H1 (cell line): ENCODE measurements around the gene GBA2. TPM values are rescaled to one million over a fixed set of nuclear protein-coding genes. Genes with fewer than 3 reads are reported as not detected.

Source experiments
- BRCA1 ChIP-seq: IDR thresholded peaks from 2 replicates; pipeline ENCODE4 v1.6.1; 2012; ENCODE audit warnings: low read depth, low read length, improper control_type of control experiment
- CBX5 ChIP-seq: fragments of 300-800, 300-1000 bp; sonication (generic); IDR thresholded peaks from 2 replicates; pipeline ENCODE4 v1.7.1; 2016; ENCODE audit warnings: antibody characterized with exemption, low read length, low read depth
- EZH2 ChIP-seq: fragments of 200-600 bp; sonication (generic); IDR thresholded peaks from 2 replicates; pipeline ENCODE4 v1.7.1; 2012; ENCODE audit warnings: low read depth, mild to moderate bottlenecking, moderate library complexity, low read length, inconsistent platforms; ENCODE audit not compliant: severe bottlenecking
- KDM5A ChIP-seq: fragments of 200-600 bp; IDR thresholded peaks from 2 replicates; pipeline ENCODE4 v1.7.1; 2012; ENCODE audit warnings: mild to moderate bottlenecking, low read length, inconsistent platforms, mixed read lengths
- PHF8 ChIP-seq: fragments of 200-600 bp; sonication (generic); conservative IDR thresholded peaks from 2 replicates; pipeline ENCODE4 v1.7.1; 2012; ENCODE audit warnings: low read depth, mild to moderate bottlenecking, inconsistent platforms, low read length, moderate library complexity
- polyA plus RNA-seq, 7 experiments: library from polyadenylated mRNA; depleted of rRNA in 3 of 7; stranded (reverse) in 5 of 7; unstranded in 2 of 7; fragments of >200 nt in 5 of 7; fragments of 200-250 nt in 2 of 7; gene quantifications; 1 replicate in 5 of 7; 2 replicates in 1 of 7; 4 replicates in 1 of 7; pipeline versions ENCODE4 v1.2.1 to v1.2.3, GENCODE V29; 2011 to 2013; ENCODE audit warnings: missing spikeins in 2 of 7, mixed read lengths in 2 of 7
- total RNA-seq: library from RNA; stranded (reverse); fragmentation: NEBNext Ultra II Directional; extraction: Animal tissue kit (Norgen Biotek cat#: 25700); gene quantifications from 2 replicates; pipeline ENCODE4 v1.2.1, GENCODE V29; 2021
- TF ChIP-seq, protein P1 (sequence below): IDR thresholded peaks from 2 replicates; pipeline ENCODE4 v1.6.1; 2012; ENCODE audit warnings: inconsistent platforms
- TF ChIP-seq, protein P2 (sequence below): fragments of 300-600 bp; sonication (generic); IDR thresholded peaks from 2 replicates; pipeline ENCODE4 v1.7.1; 2012; ENCODE audit warnings: low read length, moderate library complexity, mild to moderate bottlenecking, inconsistent platforms; ENCODE audit not compliant: insufficient replicate concordance
- TF ChIP-seq, protein P3 (sequence below): IDR thresholded peaks from 2 replicates; pipeline ENCODE4 v1.6.1; 2012; ENCODE audit warnings: low read length, inconsistent platforms

Gene GBA2
- total and polyA plus RNA-seq, 2 of the 8 experiments (the other 6 are each of a cell fraction or from before 2014, with no cell fraction given) = 64.2 to 71.9 TPM

DNA sequence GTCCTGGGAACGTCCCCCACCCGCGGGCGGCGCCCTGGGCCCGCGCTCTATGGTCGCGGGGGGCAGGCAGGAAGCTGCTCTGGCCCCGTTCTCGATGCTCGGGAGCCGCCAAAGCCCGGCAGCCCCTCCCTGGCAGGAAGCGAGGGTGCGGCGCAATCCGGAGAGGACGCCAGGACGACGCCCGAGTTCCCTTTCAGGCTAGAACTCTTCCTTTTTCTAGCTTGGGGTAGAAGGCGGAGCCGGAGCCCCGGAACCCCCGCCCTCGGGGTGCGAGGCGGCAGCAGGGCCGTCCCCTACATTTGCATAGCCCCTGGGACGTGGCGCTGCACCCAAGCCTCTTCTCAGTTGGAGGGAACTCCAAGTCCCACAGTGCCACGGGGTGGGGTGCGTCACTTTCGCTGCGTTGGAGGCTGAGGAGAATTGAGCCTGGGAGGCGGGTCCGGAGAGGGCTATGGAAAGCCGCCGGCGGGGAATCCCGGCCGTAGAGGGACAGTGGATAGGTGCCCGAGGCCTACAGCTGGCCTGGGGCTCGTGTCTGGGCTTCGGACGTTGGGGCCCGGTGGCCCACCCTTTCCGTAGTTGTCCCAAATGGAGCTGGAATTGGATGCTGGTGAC, 16.7 kb downstream of the GBA2 start, which contains the start of the genes CREB3 and TLN1 (continued):
- TF ChIP-seq EZH2 = no peak
- no peak for TF ChIP-seq CBX5
- TF ChIP-seq KDM5A = no peak
- TF ChIP-seq, protein P1, sequence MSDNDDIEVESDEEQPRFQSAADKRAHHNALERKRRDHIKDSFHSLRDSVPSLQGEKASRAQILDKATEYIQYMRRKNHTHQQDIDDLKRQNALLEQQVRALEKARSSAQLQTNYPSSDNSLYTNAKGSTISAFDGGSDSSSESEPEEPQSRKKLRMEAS = peak; percentile 22
- TF ChIP-seq, protein P2, sequence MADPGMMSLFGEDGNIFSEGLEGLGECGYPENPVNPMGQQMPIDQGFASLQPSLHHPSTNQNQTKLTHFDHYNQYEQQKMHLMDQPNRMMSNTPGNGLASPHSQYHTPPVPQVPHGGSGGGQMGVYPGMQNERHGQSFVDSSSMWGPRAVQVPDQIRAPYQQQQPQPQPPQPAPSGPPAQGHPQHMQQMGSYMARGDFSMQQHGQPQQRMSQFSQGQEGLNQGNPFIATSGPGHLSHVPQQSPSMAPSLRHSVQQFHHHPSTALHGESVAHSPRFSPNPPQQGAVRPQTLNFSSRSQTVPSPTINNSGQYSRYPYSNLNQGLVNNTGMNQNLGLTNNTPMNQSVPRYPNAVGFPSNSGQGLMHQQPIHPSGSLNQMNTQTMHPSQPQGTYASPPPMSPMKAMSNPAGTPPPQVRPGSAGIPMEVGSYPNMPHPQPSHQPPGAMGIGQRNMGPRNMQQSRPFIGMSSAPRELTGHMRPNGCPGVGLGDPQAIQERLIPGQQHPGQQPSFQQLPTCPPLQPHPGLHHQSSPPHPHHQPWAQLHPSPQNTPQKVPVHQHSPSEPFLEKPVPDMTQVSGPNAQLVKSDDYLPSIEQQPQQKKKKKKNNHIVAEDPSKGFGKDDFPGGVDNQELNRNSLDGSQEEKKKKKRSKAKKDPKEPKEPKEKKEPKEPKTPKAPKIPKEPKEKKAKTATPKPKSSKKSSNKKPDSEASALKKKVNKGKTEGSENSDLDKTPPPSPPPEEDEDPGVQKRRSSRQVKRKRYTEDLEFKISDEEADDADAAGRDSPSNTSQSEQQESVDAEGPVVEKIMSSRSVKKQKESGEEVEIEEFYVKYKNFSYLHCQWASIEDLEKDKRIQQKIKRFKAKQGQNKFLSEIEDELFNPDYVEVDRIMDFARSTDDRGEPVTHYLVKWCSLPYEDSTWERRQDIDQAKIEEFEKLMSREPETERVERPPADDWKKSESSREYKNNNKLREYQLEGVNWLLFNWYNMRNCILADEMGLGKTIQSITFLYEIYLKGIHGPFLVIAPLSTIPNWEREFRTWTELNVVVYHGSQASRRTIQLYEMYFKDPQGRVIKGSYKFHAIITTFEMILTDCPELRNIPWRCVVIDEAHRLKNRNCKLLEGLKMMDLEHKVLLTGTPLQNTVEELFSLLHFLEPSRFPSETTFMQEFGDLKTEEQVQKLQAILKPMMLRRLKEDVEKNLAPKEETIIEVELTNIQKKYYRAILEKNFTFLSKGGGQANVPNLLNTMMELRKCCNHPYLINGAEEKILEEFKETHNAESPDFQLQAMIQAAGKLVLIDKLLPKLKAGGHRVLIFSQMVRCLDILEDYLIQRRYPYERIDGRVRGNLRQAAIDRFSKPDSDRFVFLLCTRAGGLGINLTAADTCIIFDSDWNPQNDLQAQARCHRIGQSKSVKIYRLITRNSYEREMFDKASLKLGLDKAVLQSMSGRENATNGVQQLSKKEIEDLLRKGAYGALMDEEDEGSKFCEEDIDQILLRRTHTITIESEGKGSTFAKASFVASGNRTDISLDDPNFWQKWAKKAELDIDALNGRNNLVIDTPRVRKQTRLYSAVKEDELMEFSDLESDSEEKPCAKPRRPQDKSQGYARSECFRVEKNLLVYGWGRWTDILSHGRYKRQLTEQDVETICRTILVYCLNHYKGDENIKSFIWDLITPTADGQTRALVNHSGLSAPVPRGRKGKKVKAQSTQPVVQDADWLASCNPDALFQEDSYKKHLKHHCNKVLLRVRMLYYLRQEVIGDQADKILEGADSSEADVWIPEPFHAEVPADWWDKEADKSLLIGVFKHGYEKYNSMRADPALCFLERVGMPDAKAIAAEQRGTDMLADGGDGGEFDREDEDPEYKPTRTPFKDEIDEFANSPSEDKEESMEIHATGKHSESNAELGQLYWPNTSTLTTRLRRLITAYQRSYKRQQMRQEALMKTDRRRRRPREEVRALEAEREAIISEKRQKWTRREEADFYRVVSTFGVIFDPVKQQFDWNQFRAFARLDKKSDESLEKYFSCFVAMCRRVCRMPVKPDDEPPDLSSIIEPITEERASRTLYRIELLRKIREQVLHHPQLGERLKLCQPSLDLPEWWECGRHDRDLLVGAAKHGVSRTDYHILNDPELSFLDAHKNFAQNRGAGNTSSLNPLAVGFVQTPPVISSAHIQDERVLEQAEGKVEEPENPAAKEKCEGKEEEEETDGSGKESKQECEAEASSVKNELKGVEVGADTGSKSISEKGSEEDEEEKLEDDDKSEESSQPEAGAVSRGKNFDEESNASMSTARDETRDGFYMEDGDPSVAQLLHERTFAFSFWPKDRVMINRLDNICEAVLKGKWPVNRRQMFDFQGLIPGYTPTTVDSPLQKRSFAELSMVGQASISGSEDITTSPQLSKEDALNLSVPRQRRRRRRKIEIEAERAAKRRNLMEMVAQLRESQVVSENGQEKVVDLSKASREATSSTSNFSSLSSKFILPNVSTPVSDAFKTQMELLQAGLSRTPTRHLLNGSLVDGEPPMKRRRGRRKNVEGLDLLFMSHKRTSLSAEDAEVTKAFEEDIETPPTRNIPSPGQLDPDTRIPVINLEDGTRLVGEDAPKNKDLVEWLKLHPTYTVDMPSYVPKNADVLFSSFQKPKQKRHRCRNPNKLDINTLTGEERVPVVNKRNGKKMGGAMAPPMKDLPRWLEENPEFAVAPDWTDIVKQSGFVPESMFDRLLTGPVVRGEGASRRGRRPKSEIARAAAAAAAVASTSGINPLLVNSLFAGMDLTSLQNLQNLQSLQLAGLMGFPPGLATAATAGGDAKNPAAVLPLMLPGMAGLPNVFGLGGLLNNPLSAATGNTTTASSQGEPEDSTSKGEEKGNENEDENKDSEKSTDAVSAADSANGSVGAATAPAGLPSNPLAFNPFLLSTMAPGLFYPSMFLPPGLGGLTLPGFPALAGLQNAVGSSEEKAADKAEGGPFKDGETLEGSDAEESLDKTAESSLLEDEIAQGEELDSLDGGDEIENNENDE = no peak
- TF ChIP-seq PHF8 = peak; percentile 85
- TF ChIP-seq, protein P3, sequence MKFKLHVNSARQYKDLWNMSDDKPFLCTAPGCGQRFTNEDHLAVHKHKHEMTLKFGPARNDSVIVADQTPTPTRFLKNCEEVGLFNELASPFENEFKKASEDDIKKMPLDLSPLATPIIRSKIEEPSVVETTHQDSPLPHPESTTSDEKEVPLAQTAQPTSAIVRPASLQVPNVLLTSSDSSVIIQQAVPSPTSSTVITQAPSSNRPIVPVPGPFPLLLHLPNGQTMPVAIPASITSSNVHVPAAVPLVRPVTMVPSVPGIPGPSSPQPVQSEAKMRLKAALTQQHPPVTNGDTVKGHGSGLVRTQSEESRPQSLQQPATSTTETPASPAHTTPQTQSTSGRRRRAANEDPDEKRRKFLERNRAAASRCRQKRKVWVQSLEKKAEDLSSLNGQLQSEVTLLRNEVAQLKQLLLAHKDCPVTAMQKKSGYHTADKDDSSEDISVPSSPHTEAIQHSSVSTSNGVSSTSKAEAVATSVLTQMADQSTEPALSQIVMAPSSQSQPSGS = no peak
- no peak for TF ChIP-seq BRCA1
